GM19455 (cell line): ENCODE measurements around the gene CLMN.

Experiments
- ATAC-seq: cut with Tn5 transposase; IDR thresholded peaks from one replicate; pipeline ENCODE4 v1.9.1; 2021; ENCODE audit not compliant: unreplicated experiment

The CLMN gene

GRCh38 chr14:95305145-95305544 is 14.6 kb downstream of the CLMN start:
- ATAC-seq: no peak

GRCh38 chr14:95304342-95304741 is 15.4 kb downstream of the CLMN start:
- ATAC-seq: no peak

GRCh38 chr14:95303552-95303951 is 16.2 kb downstream of the CLMN start:
- no peak for ATAC-seq

- no peak for ATAC-seq
These were observed 16.8 kb downstream of the CLMN start for GRCh38 chr14:95302667-95303506.

- no peak for ATAC-seq
These were observed 18.1 kb downstream of the CLMN start for GRCh38 chr14:95301527-95302187.

GRCh38 chr14:95300697-95301526 is 18.8 kb downstream of the CLMN start:
- no peak for ATAC-seq

GRCh38 chr14:95300002-95300696 is 19.6 kb downstream of the CLMN start:
- no peak for ATAC-seq

- ATAC-seq: no peak
These were observed 20.4 kb downstream of the CLMN start for GRCh38 chr14:95299271-95299670.

- no peak for ATAC-seq
These were observed 21.9 kb downstream of the CLMN start for GRCh38 chr14:95297832-95298231.

- ATAC-seq: no peak
These were observed 22.7 kb downstream of the CLMN start for GRCh38 chr14:95296966-95297365.

GRCh38 chr14:95295600-95296376 is 23.9 kb downstream of the CLMN start:
- ATAC-seq: no peak

- no peak for ATAC-seq
These were observed 24.7 kb downstream of the CLMN start for GRCh38 chr14:95294834-95295599.

GRCh38 chr14:95294320-95294719 is 25.4 kb downstream of the CLMN start:
- no peak for ATAC-seq

- ATAC-seq: no peak
These were observed 26.3 kb downstream of the CLMN start for GRCh38 chr14:95293449-95293848.

- ATAC-seq: no peak
These were observed 26.9 kb downstream of the CLMN start for GRCh38 chr14:95292660-95293425.

- ATAC-seq: no peak
These were observed 27.7 kb downstream of the CLMN start for GRCh38 chr14:95291859-95292542.

GRCh38 chr14:95290871-95291431 is 28.8 kb downstream of the CLMN start:
- no peak for ATAC-seq

GRCh38 chr14:95290021-95290420 is 29.7 kb downstream of the CLMN start:
- no peak for ATAC-seq
